IMR-90 (cell line): ENCODE results near the gene ST8SIA6. TPM values are rescaled to one million over a fixed set of nuclear protein-coding genes. Genes with fewer than 3 reads are reported as not detected.

ENCODE experiments used
- ATAC-seq: fragments of 200-7000 bp; cut with Tn5 transposase; 2 replicates; pipeline ENCODE4 v1.9.1; 2020; ENCODE audit warnings: low read depth, mild to moderate bottlenecking, moderate library complexity
- BruUV-seq: library from RNA; stranded (reverse); fragments of 400-500 nt; replicated peaks from 2 replicates; lab custom pipeline; 2021; lab: Mats Ljungman, UMichigan
- CTCF ChIA-PET: fragments of 300-600 bp; formaldehyde crosslinking; extraction: SDS; loops from one replicate; lab custom pipeline; 2021; ENCODE audit warnings: antibody characterized with exemption; lab: Yijun Ruan, JAX
- POLR2A ChIA-PET: fragments of 300-600 bp; sonication (Branson Sonifier 250); formaldehyde crosslinking; loops from one replicate; lab custom pipeline; 2022; ENCODE audit warnings: antibody characterized with exemption; ENCODE audit not compliant: unreplicated experiment; lab: Charles Lee
- DNase-seq: peaks from one replicate; pipeline ENCODE4 v3.0.0; 2013
- H2AFZ ChIP-seq: replicated peaks from 2 replicates; pipeline ENCODE3; 2013; ENCODE audit warnings: low read length, mild to moderate bottlenecking; ENCODE audit not compliant: poor library complexity
- H2AK5ac ChIP-seq: 2 replicates; pipeline ENCODE4 v1.6.1; 2013; ENCODE audit warnings: low read depth, low read length, inconsistent platforms
- H2AK9ac ChIP-seq: replicated peaks from 2 replicates; pipeline ENCODE3; 2013; ENCODE audit warnings: mild to moderate bottlenecking, low read depth, low read length, moderate library complexity; ENCODE audit not compliant: poor library complexity
- H2BK120ac ChIP-seq: 2 replicates; pipeline ENCODE4 v1.6.1; 2013; ENCODE audit warnings: low read depth, low read length, inconsistent platforms
- H2BK15ac ChIP-seq: 3 replicates; pipeline ENCODE4 v1.6.1; 2013; ENCODE audit warnings: low read depth, low read length, inconsistent platforms
- H2BK20ac ChIP-seq: 2 replicates; pipeline ENCODE4 v1.6.1; 2013; ENCODE audit warnings: low read depth, mild to moderate bottlenecking, inconsistent platforms, low read length, moderate library complexity
- H2BK5ac ChIP-seq: 2 replicates; pipeline ENCODE4 v1.6.1; 2013; ENCODE audit warnings: mild to moderate bottlenecking, low read depth, low read length, inconsistent platforms; ENCODE audit not compliant: poor library complexity, severe bottlenecking
- H3K14ac ChIP-seq: replicated peaks from 2 replicates; pipeline ENCODE4 v1.6.1; 2013; ENCODE audit warnings: low read depth, low read length, inconsistent platforms
- H3K18ac ChIP-seq: 2 replicates; pipeline ENCODE4 v1.6.1; 2013; ENCODE audit warnings: low read depth, low read length, control low read depth
- H3K23ac ChIP-seq: 2 replicates; pipeline ENCODE4 v1.6.1; 2013; ENCODE audit warnings: low read depth, low read length, inconsistent platforms
- H3K27ac ChIP-seq: 2 replicates; pipeline ENCODE4 v1.5.1; 2013; ENCODE audit warnings: mild to moderate bottlenecking, control low read depth, low read length; ENCODE audit not compliant: insufficient read depth
- H3K27me3 ChIP-seq: 2 replicates; pipeline ENCODE4 v1.6.1; 2013; ENCODE audit warnings: low read length; ENCODE audit not compliant: control insufficient read depth, insufficient read depth
- H3K36me3 ChIP-seq: 2 replicates; pipeline ENCODE4 v1.6.1; 2013; ENCODE audit warnings: low read length, mixed read lengths; ENCODE audit not compliant: control insufficient read depth, insufficient read depth
- H3K4ac ChIP-seq: 2 replicates; pipeline ENCODE4 v1.6.1; 2013; ENCODE audit warnings: low read depth, low read length, inconsistent platforms
- H3K4me1 ChIP-seq: 2 replicates; pipeline ENCODE4 v1.6.1; 2013; ENCODE audit warnings: low read length, mixed read lengths; ENCODE audit not compliant: control insufficient read depth, insufficient read depth
- H3K4me2 ChIP-seq: 2 replicates; pipeline ENCODE4 v1.6.1; 2013; ENCODE audit warnings: low read depth, mild to moderate bottlenecking, control low read depth, low read length, moderate library complexity
- H3K4me3 ChIP-seq: 2 replicates; pipeline ENCODE4 v1.5.1; 2013; ENCODE audit warnings: low read depth, mild to moderate bottlenecking, control low read depth, low read length, moderate library complexity; ENCODE audit not compliant: insufficient read depth
- H3K56ac ChIP-seq: 2 replicates; pipeline ENCODE4 v1.6.1; 2013; ENCODE audit warnings: low read length, inconsistent platforms; ENCODE audit not compliant: insufficient read depth; ENCODE audit errors: extremely low read depth
- H3K79me1 ChIP-seq, 2 experiments: 2 replicates each; pipeline ENCODE4 v1.6.1; 2013; ENCODE audit warnings: low read length in 2 of 2, inconsistent platforms in 1 of 2, low read depth in 1 of 2
- H3K9ac ChIP-seq: 2 replicates; pipeline ENCODE4 v1.6.1; 2013; ENCODE audit warnings: low read depth, low read length, control low read depth
- H3K9me1 ChIP-seq: 2 replicates; pipeline ENCODE4 v1.6.1; 2013; ENCODE audit warnings: low read length, inconsistent platforms; ENCODE audit not compliant: insufficient read depth
- H3K9me3 ChIP-seq: 2 replicates; pipeline ENCODE4 v1.6.1; 2013; ENCODE audit warnings: low read length; ENCODE audit not compliant: control insufficient read depth, insufficient read depth
- H4K20me1 ChIP-seq: 2 replicates; pipeline ENCODE4 v1.6.1; 2013; ENCODE audit warnings: low read length, inconsistent platforms; ENCODE audit not compliant: insufficient read depth
- H4K5ac ChIP-seq: 2 replicates; pipeline ENCODE4 v1.6.1; 2013; ENCODE audit warnings: mild to moderate bottlenecking, low read depth, low read length, control low read depth
- H4K8ac ChIP-seq, 2 experiments: 2 replicates each; pipeline ENCODE4 v1.6.1; 2013; ENCODE audit warnings: low read depth in 2 of 2, low read length in 2 of 2, control low read depth in 1 of 2, inconsistent platforms in 1 of 2
- H4K91ac ChIP-seq: 2 replicates; pipeline ENCODE4 v1.6.1; 2013; ENCODE audit warnings: low read depth, low read length, inconsistent platforms; ENCODE audit not compliant: insufficient read depth
- BHLHE40 ChIP-seq: fragments of 150-350 bp; IDR thresholded peaks from 2 replicates; pipeline ENCODE4 v1.6.1; 2016; ENCODE audit warnings: mild to moderate bottlenecking, low read depth, low read length
- CEBPB ChIP-seq: IDR thresholded peaks from 2 replicates; pipeline ENCODE4 v1.6.1; 2012; ENCODE audit warnings: low read depth, low read length, improper control_type of control experiment
- CHD1 ChIP-seq: IDR thresholded peaks from 2 replicates; pipeline ENCODE4 v1.6.1; 2012; ENCODE audit warnings: low read depth, low read length, improper control_type of control experiment
- CTCF ChIP-seq: conservative IDR thresholded peaks from 2 replicates; pipeline ENCODE4 v1.5.1; 2012; ENCODE audit warnings: mild to moderate bottlenecking, low read depth, low read length, improper control_type of control experiment
- ELK1 ChIP-seq: fragments of 150-350 bp; IDR thresholded peaks from 2 replicates; pipeline ENCODE4 v1.6.1; 2016; ENCODE audit warnings: low read depth, mild to moderate bottlenecking, low read length, moderate library complexity, borderline replicate concordance
- FOS ChIP-seq: fragments of 150-350 bp; IDR thresholded peaks from 2 replicates; pipeline ENCODE4 v1.6.1; 2016; ENCODE audit warnings: low read depth, low read length
- MAFK ChIP-seq: IDR thresholded peaks from 2 replicates; pipeline ENCODE4 v1.6.1; 2012; ENCODE audit warnings: low read depth, low read length, improper control_type of control experiment
- MAZ ChIP-seq: IDR thresholded peaks from 2 replicates; pipeline ENCODE4 v1.6.1; 2012; ENCODE audit warnings: low read depth, mild to moderate bottlenecking, low read length, improper control_type of control experiment, moderate library complexity, borderline replicate concordance
- POLR2A ChIP-seq: IDR thresholded peaks from 2 replicates; pipeline ENCODE4 v1.6.1; 2012; ENCODE audit warnings: mild to moderate bottlenecking, low read depth, low read length
- RAD21 ChIP-seq: IDR thresholded peaks from 2 replicates; pipeline ENCODE4 v1.6.1; 2012; ENCODE audit warnings: low read length, improper control_type of control experiment
- RCOR1 ChIP-seq: IDR thresholded peaks from 2 replicates; pipeline ENCODE4 v1.6.1; 2012; ENCODE audit warnings: mild to moderate bottlenecking, low read length, improper control_type of control experiment; ENCODE audit not compliant: insufficient replicate concordance
- RFX5 ChIP-seq: IDR thresholded peaks from 2 replicates; pipeline ENCODE4 v1.8.0; 2012; ENCODE audit warnings: low read depth, mild to moderate bottlenecking, low read length, moderate library complexity
- SMC3 ChIP-seq: fragments of 150-350 bp; IDR thresholded peaks from 2 replicates; pipeline ENCODE4 v1.6.1; 2016; ENCODE audit warnings: low read depth, mild to moderate bottlenecking, antibody characterized with exemption, low read length, moderate library complexity
- USF2 ChIP-seq: fragments of 150-350 bp; IDR thresholded peaks from 2 replicates; pipeline ENCODE4 v1.6.1; 2017; ENCODE audit warnings: mild to moderate bottlenecking, antibody characterized with exemption, low read length, low read depth
- WGBS, 2 experiments: methylation state at CpG; one replicate each; pipeline versions ENCODE4 v1.1.5 to v1.1.7; 2013; ENCODE audit warnings: missing lambda C conversion rate in 2 of 2; ENCODE audit not compliant: insufficient read length in 1 of 2; ENCODE audit errors: extremely low coverage in 2 of 2; 5-methylcytosine and 5-hydroxymethylcytosine counted together
- dilution Hi-C: fragments of 300-500 bp; cut with HindIII; formaldehyde crosslinking; loops from one replicate; pipeline ENCODE4 v1.14.3; 2018; ENCODE audit warnings: low sequenced_read_pairs; ENCODE audit not compliant: unreplicated experiment
- in situ Hi-C: fragments of 300-500 bp; cut with MboI; formaldehyde crosslinking; loops from 3 replicates; pipeline ENCODE4 v1.14.3; 2019; ENCODE audit warnings: low sequenced_read_pairs, inconsistent platforms, mixed read lengths
- intact Hi-C: fragments of 100-400 bp; cut with micrococcal nuclease; formaldehyde crosslinking; loops from 2 replicates; pipeline ENCODE4 v1.10.0; 2022
- polyA plus RNA-seq, 3 experiments: library from polyadenylated mRNA; depleted of rRNA; stranded (reverse); fragments of >200 nt; gene quantifications; 2 replicates each; pipeline ENCODE4 v1.2.3, GENCODE V29; 2012; ENCODE audit warnings: low replicate concordance in 1 of 3
- total RNA-seq: library from RNA; depleted of rRNA; stranded (reverse); fragments of >200 nt; gene quantifications from 2 replicates; pipeline ENCODE4 v1.2.3, GENCODE V29; 2012

ST8SIA6 gene
- total and polyA plus RNA-seq, 2 of the 4 experiments (the other 2 are of a cell fraction): 0.10 to 0.18 TPM

- no peaks in the 10 kb centered on the region for H3K9me3 ChIP-seq
- TF ChIP-seq USF2: no peak
- no peak for TF ChIP-seq CHD1
- TF ChIP-seq RAD21: no peak
- no peak for TF ChIP-seq POLR2A
- TF ChIP-seq MAZ: no peak
- no peak for TF ChIP-seq FOS
- TF ChIP-seq CTCF: no peak
- TF ChIP-seq RFX5: no peak
- no peak for TF ChIP-seq BHLHE40
- no peak for TF ChIP-seq SMC3
- TF ChIP-seq RCOR1: no peak
- no peak for TF ChIP-seq CEBPB
- no peak for TF ChIP-seq MAFK
- no peak for TF ChIP-seq ELK1
- BruUV-seq: no TSS peak
- no peak overlapping the region for H2BK20ac ChIP-seq
- H3K9ac ChIP-seq: no peak overlapping the region
- no peak overlapping the region for H3K56ac ChIP-seq
- no peak overlapping the region for H2BK5ac ChIP-seq
- H2AK5ac ChIP-seq: no peak overlapping the region
- ChIA-PET POLR2A (no interaction called here), CTCF (interaction anchor here (1.2 kb wide), 1 partner anchor 9 kb away, joined by 4 read pairs; no protein-coding TSS in a partner anchor)
- dilution Hi-C loops: no loop called here
- H3K4me3 ChIP-seq: no peak overlapping the region
- in situ Hi-C loops: no loop called here
- H3K14ac ChIP-seq: no peak overlapping the region
- H3K18ac ChIP-seq: no peak overlapping the region
- ATAC-seq: no peak
- no peak overlapping the region for H3K4me2 ChIP-seq
- H3K4me1 ChIP-seq: no peaks in the 10 kb centered on the region
- no peak overlapping the region for H3K4ac ChIP-seq
- no CpG with 5 or more reads among the region's 5 CpGs for WGBS, 2 experiments
- no peaks in the 10 kb centered on the region for H3K9me1 ChIP-seq
- H4K5ac ChIP-seq: no peak overlapping the region
- H2AFZ ChIP-seq: no peak overlapping the region
- no peaks in the 10 kb centered on the region for H4K20me1 ChIP-seq
- intact Hi-C loops: no loop called here
- no peaks in the 10 kb centered on the region for H3K79me1 ChIP-seq
- H2BK15ac ChIP-seq: no peak overlapping the region
- H2AK9ac ChIP-seq: no peak overlapping the region
- DNase-seq: no peak
- peaks cover 8% of the 10 kb centered on the region for H3K27me3 ChIP-seq
- no peak overlapping the region for H3K23ac ChIP-seq
- H2BK120ac ChIP-seq: no peak overlapping the region
- no peaks in the 10 kb centered on the region for H3K36me3 ChIP-seq
- H3K27ac ChIP-seq: no peak overlapping the region
- H4K91ac ChIP-seq: no peak overlapping the region
- H4K8ac ChIP-seq: no peak overlapping the region
Measured at GRCh38 chr10:17354781-17355180, 99.6 kb downstream of the ST8SIA6 start.
